Activated CD4-positive, alpha-beta T cell treated with anti-CD3 and anti-CD28 coated beads, Interleukin-2, amount 10 ng/mL, durations not matched to agents 7 days and 5 days (primary cell): ENCODE results near the gene SLC16A7. TPM values are rescaled to one million over a fixed set of nuclear protein-coding genes. Genes with fewer than 3 reads are reported as not detected.
"Not testable (repeated sequence)": the region's sequence is repeated elsewhere in the genome, so short reads cannot be mapped to it uniquely, and the experiment has no call there.

Experiments
- CTCF ChIA-PET: fragments of 350-600 bp; sonication (Branson Sonifier 250); formaldehyde crosslinking; loops from one replicate; lab custom pipeline; 2021; ENCODE audit warnings: antibody characterized with exemption; lab: Charles Lee
- POLR2A ChIA-PET: fragments of 350-600 bp; sonication (Branson Sonifier 250); formaldehyde crosslinking; loops from one replicate; lab custom pipeline; 2021; ENCODE audit warnings: antibody characterized with exemption; lab: Charles Lee
- DNase-seq: peaks from one replicate; pipeline ENCODE4 v3.0.0-alpha.2; 2020
- H3K27ac Mint-ChIP-seq: one replicate; pipeline ENCODE4 v1.8.0; 2021; ENCODE audit warnings: mild to moderate bottlenecking, moderate library complexity, mixed read lengths
- H3K27me3 Mint-ChIP-seq: one replicate; pipeline ENCODE4 v1.8.0; 2021; ENCODE audit warnings: mixed read lengths
- H3K36me3 Mint-ChIP-seq: one replicate; pipeline ENCODE4 v1.8.0; 2021; ENCODE audit warnings: low read depth, mixed read lengths
- H3K4me1 Mint-ChIP-seq: one replicate; pipeline ENCODE4 v1.8.0; 2021; ENCODE audit warnings: mixed read lengths
- H3K4me3 Mint-ChIP-seq: one replicate; pipeline ENCODE4 v1.8.0; 2021; ENCODE audit warnings: mild to moderate bottlenecking, moderate library complexity, mixed read lengths
- H3K9me3 Mint-ChIP-seq: one replicate; pipeline ENCODE4 v1.8.0; 2021; ENCODE audit warnings: mixed read lengths
- total RNA-seq, 2 experiments: library from RNA; stranded (reverse); gene quantifications; one replicate each; pipeline ENCODE4 v1.2.3, GENCODE V29; 2021

The SLC16A7 gene
- total RNA-seq, 2 experiments from 2014 or later: 41.9 to 46.7 TPM

GRCh38 chr12:59734371-59734770 lies 138.5 kb downstream of the SLC16A7 start:
- ChIA-PET CTCF (no interaction called here), POLR2A (no interaction called here)
- H3K4me3 Mint-ChIP-seq: no peak overlapping the region
- peaks cover 15% of the 10 kb centered on the region for H3K36me3 Mint-ChIP-seq
- no peak overlapping the region for H3K27ac Mint-ChIP-seq
- peaks cover 11% of the 10 kb centered on the region for H3K4me1 Mint-ChIP-seq
- H3K27me3 Mint-ChIP-seq: no peaks in the 10 kb centered on the region
- H3K9me3 Mint-ChIP-seq: peaks cover 6% of the 10 kb centered on the region
- no peak for DNase-seq

GRCh38 chr12:59735231-59735630 lies 139.4 kb downstream of the SLC16A7 start:
- Mint-ChIP-seq H3K36me3 (peaks cover 15% of the 10 kb centered on the region), H3K9me3 (peaks cover 4% of the 10 kb centered on the region), H3K27me3 (no peaks in the 10 kb centered on the region), H3K27ac (no peak overlapping the region), H3K4me3 (no peak overlapping the region), H3K4me1 (peaks cover 11% of the 10 kb centered on the region)
- ChIA-PET POLR2A (no interaction called here), CTCF (no interaction called here)
- DNase-seq: no peak

- ChIA-PET POLR2A (no interaction called here), CTCF (no interaction called here)
- peaks cover 11% of the 10 kb centered on the region for H3K4me1 Mint-ChIP-seq
- peaks cover 4% of the 10 kb centered on the region for H3K9me3 Mint-ChIP-seq
- no peaks in the 10 kb centered on the region for H3K27me3 Mint-ChIP-seq
- H3K36me3 Mint-ChIP-seq: peaks cover 17% of the 10 kb centered on the region
- no peak overlapping the region for H3K27ac Mint-ChIP-seq
- no peak for DNase-seq
- no peak overlapping the region for H3K4me3 Mint-ChIP-seq
Measured at GRCh38 chr12:59736359-59736758, 140.5 kb downstream of the SLC16A7 start.

GRCh38 chr12:59736786-59737185 lies 141.0 kb downstream of the SLC16A7 start:
- Mint-ChIP-seq H3K4me1 (peaks cover 11% of the 10 kb centered on the region), H3K9me3 (peaks cover 4% of the 10 kb centered on the region), H3K27ac (peak overlapping the region; percentile 33), H3K4me3 (no peak overlapping the region), H3K27me3 (no peaks in the 10 kb centered on the region), H3K36me3 (peaks cover 17% of the 10 kb centered on the region)
- POLR2A ChIA-PET: no interaction called here
- CTCF ChIA-PET: no interaction called here
- no peak for DNase-seq

GRCh38 chr12:59737725-59738463 lies 142.1 kb downstream of the SLC16A7 start:
- Mint-ChIP-seq H3K4me1 (peaks cover 11% of the 10 kb centered on the region), H3K27me3 (no peaks in the 10 kb centered on the region)
- CTCF ChIA-PET: interaction anchor here (0.7 kb wide), 1 partner anchor 18 kb away, joined by 3 read pairs; no protein-coding TSS in a partner anchor

GRCh38 chr12:59742841-59743240 lies 147.0 kb downstream of the SLC16A7 start:
- CTCF ChIA-PET: no interaction called here
- peaks cover 3% of the 10 kb centered on the region for H3K4me1 Mint-ChIP-seq
- no peak for DNase-seq

More at GRCh38 chr12:59737725-59738463, 142.1 kb downstream of the SLC16A7 start:
- POLR2A ChIA-PET: no interaction called here
- H3K27ac Mint-ChIP-seq: peak overlapping the region; percentile 9
- H3K36me3 Mint-ChIP-seq: peaks cover 17% of the 10 kb centered on the region
- H3K9me3 Mint-ChIP-seq: peaks cover 4% of the 10 kb centered on the region
- H3K4me3 Mint-ChIP-seq: no peak overlapping the region
- DNase-seq: no peak

GRCh38 chr12:59744564-59744963 lies 148.7 kb downstream of the SLC16A7 start:
- Mint-ChIP-seq H3K4me3 (no peak overlapping the region), H3K27ac (no peak overlapping the region), H3K27me3 (no peaks in the 10 kb centered on the region), H3K4me1 (no peaks in the 10 kb centered on the region), H3K9me3 (peaks cover 3% of the 10 kb centered on the region), H3K36me3 (peaks cover 26% of the 10 kb centered on the region)
- ChIA-PET POLR2A (no interaction called here), CTCF (no interaction called here)
- DNase-seq: no peak

More at GRCh38 chr12:59742841-59743240, 147.0 kb downstream of the SLC16A7 start:
- POLR2A ChIA-PET: no interaction called here
- peaks cover 4% of the 10 kb centered on the region for H3K9me3 Mint-ChIP-seq
- H3K27me3 Mint-ChIP-seq: no peaks in the 10 kb centered on the region
- H3K36me3 Mint-ChIP-seq: peaks cover 22% of the 10 kb centered on the region
- no peak overlapping the region for H3K4me3 Mint-ChIP-seq
- H3K27ac Mint-ChIP-seq: no peak overlapping the region

- POLR2A ChIA-PET, DNase-seq, H3K4me1 Mint-ChIP-seq, CTCF ChIA-PET, H3K27ac Mint-ChIP-seq, H3K27me3 Mint-ChIP-seq, H3K4me3 Mint-ChIP-seq: not testable (repeated sequence)
- Mint-ChIP-seq H3K9me3 (peaks cover 13% of the 10 kb centered on the region), H3K36me3 (peaks cover 19% of the 10 kb centered on the region)
Measured at GRCh38 chr12:59751091-59751490, 155.3 kb downstream of the SLC16A7 start.

GRCh38 chr12:59761542-59761941 lies 165.7 kb downstream of the SLC16A7 start:
- ChIA-PET POLR2A (no interaction called here), CTCF (interaction anchor here (0.6 kb wide), 1 partner anchor 1216 kb away, joined by 3 read pairs; no protein-coding TSS in a partner anchor)
- Mint-ChIP-seq H3K4me3 (no peak overlapping the region), H3K36me3 (peaks cover 2% of the 10 kb centered on the region), H3K4me1 (no peaks in the 10 kb centered on the region), H3K27me3 (no peaks in the 10 kb centered on the region), H3K9me3 (peaks cover 6% of the 10 kb centered on the region), H3K27ac (no peak overlapping the region)
- DNase-seq: no peak

GRCh38 chr12:59763835-59764234 lies 168.0 kb downstream of the SLC16A7 start:
- Mint-ChIP-seq H3K4me3 (no peak overlapping the region), H3K36me3 (peaks cover 7% of the 10 kb centered on the region), H3K27me3 (no peaks in the 10 kb centered on the region), H3K27ac (no peak overlapping the region), H3K4me1 (no peaks in the 10 kb centered on the region), H3K9me3 (peaks cover 10% of the 10 kb centered on the region)
- ChIA-PET CTCF (no interaction called here), POLR2A (no interaction called here)
- DNase-seq: no peak

GRCh38 chr12:59768031-59768430 lies 172.2 kb downstream of the SLC16A7 start:
- H3K27me3 Mint-ChIP-seq: no peaks in the 10 kb centered on the region
- no peak for DNase-seq

GRCh38 chr12:59780605-59781135 lies 184.8 kb downstream of the SLC16A7 start:
- no peak for DNase-seq
- Mint-ChIP-seq H3K4me3 (no peak overlapping the region), H3K27me3 (no peaks in the 10 kb centered on the region), H3K36me3 (peaks cover 15% of the 10 kb centered on the region), H3K4me1 (no peaks in the 10 kb centered on the region), H3K9me3 (no peaks in the 10 kb centered on the region), H3K27ac (no peak overlapping the region)
- POLR2A ChIA-PET: no interaction called here
- CTCF ChIA-PET: no interaction called here

More at GRCh38 chr12:59768031-59768430, 172.2 kb downstream of the SLC16A7 start:
- no peaks in the 10 kb centered on the region for H3K4me1 Mint-ChIP-seq
- H3K4me3 Mint-ChIP-seq: no peak overlapping the region
- ChIA-PET POLR2A (no interaction called here), CTCF (no interaction called here)
- H3K9me3 Mint-ChIP-seq: peaks cover 10% of the 10 kb centered on the region
- peaks cover 12% of the 10 kb centered on the region for H3K36me3 Mint-ChIP-seq
- H3K27ac Mint-ChIP-seq: no peak overlapping the region

GRCh38 chr12:59787610-59788009 lies 191.8 kb downstream of the SLC16A7 start:
- Mint-ChIP-seq H3K9me3 (peaks cover 9% of the 10 kb centered on the region), H3K27ac (no peak overlapping the region), H3K4me3 (no peak overlapping the region), H3K27me3 (no peaks in the 10 kb centered on the region), H3K36me3 (peaks cover 20% of the 10 kb centered on the region), H3K4me1 (no peaks in the 10 kb centered on the region)
- ChIA-PET CTCF (no interaction called here), POLR2A (no interaction called here)
- DNase-seq: no peak
